Muscle layer of duodenum (tissue), 2 donors: ENCODE data around the gene GARIN5A.
"Not testable (repeated sequence)": the region's sequence is repeated elsewhere in the genome, so short reads cannot be mapped to it uniquely, and the experiment has no call there.

Source experiments
- H3K27ac ChIP-seq: one replicate; pipeline ENCODE4 v1.7.0; 2013; ENCODE audit warnings: mild to moderate bottlenecking, low read length
- H3K27me3 ChIP-seq: one replicate; pipeline ENCODE4 v1.7.0; 2013; ENCODE audit warnings: low read depth, mild to moderate bottlenecking, control low read depth, low read length
- H3K36me3 ChIP-seq, 2 donors: one replicate each; pipeline ENCODE4 v1.7.0; 2013; ENCODE audit warnings: low read length in 2 of 2, control low read depth in 1 of 2, mild to moderate bottlenecking in 1 of 2; ENCODE audit not compliant: insufficient read depth in 2 of 2, control insufficient read depth in 1 of 2
- H3K4me1 ChIP-seq, 2 donors: one replicate each; pipeline ENCODE4 v1.7.0; 2013; ENCODE audit warnings: low read length in 2 of 2, mild to moderate bottlenecking in 2 of 2, control low read depth in 1 of 2, moderate library complexity in 1 of 2; ENCODE audit not compliant: insufficient read depth in 2 of 2, control insufficient read depth in 1 of 2
- H3K4me3 ChIP-seq, 2 donors: one replicate each; pipeline ENCODE4 v1.7.0; 2013; ENCODE audit warnings: low read length in 2 of 2, low read depth in 1 of 2, mild to moderate bottlenecking in 1 of 2
- H3K9me3 ChIP-seq, 2 donors: one replicate each; pipeline ENCODE4 v1.7.0; 2013; ENCODE audit warnings: low read length in 2 of 2, control low read depth in 1 of 2, mild to moderate bottlenecking in 1 of 2; ENCODE audit not compliant: control insufficient read depth in 1 of 2
- donor health status: healthy.

Gene GARIN5A

GRCh38 chr19:50458396-50459066 lies 18.1 kb downstream of the GARIN5A start:
- no peak overlapping the region for H3K4me3 ChIP-seq
- H3K27me3 ChIP-seq = peaks cover 4% of the 10 kb centered on the region
- no peaks in the 10 kb centered on the region for H3K4me1 ChIP-seq
- H3K36me3 ChIP-seq = no peaks in the 10 kb centered on the region
- H3K27ac ChIP-seq = no peak overlapping the region
- no peaks in the 10 kb centered on the region for H3K9me3 ChIP-seq

- H3K27ac ChIP-seq = no peak overlapping the region
- H3K4me3 ChIP-seq = no peak overlapping the region
- H3K27me3 ChIP-seq = peaks cover 4% of the 10 kb centered on the region
- no peaks in the 10 kb centered on the region for H3K36me3 ChIP-seq
- H3K4me1 ChIP-seq = no peaks in the 10 kb centered on the region
- H3K9me3 ChIP-seq = no peaks in the 10 kb centered on the region
Measured at GRCh38 chr19:50457300-50457699, 19.3 kb downstream of the GARIN5A start.

GRCh38 chr19:50455992-50456391 lies 20.7 kb downstream of the GARIN5A start:
- H3K4me1 ChIP-seq = no peaks in the 10 kb centered on the region
- peaks cover 4% of the 10 kb centered on the region for H3K27me3 ChIP-seq
- H3K36me3 ChIP-seq = no peaks in the 10 kb centered on the region
- H3K9me3 ChIP-seq = no peaks in the 10 kb centered on the region
- no peak overlapping the region for H3K27ac ChIP-seq
- H3K4me3 ChIP-seq = no peak overlapping the region

- H3K36me3 ChIP-seq = no peaks in the 10 kb centered on the region
- no peaks in the 10 kb centered on the region for H3K9me3 ChIP-seq
- H3K4me3 ChIP-seq = no peak overlapping the region
- H3K4me1 ChIP-seq = no peaks in the 10 kb centered on the region
- no peak overlapping the region for H3K27ac ChIP-seq
- H3K27me3 ChIP-seq = peaks cover 4% of the 10 kb centered on the region
Measured at GRCh38 chr19:50453243-50453642, 23.4 kb downstream of the GARIN5A start.

- H3K27ac ChIP-seq = no peak overlapping the region
- H3K9me3 ChIP-seq = peaks cover 0 to 4% of the 10 kb centered on the region in 2 donors
- H3K36me3 ChIP-seq = no peaks in the 10 kb centered on the region
- no peaks in the 10 kb centered on the region for H3K4me1 ChIP-seq
- no peaks in the 10 kb centered on the region for H3K27me3 ChIP-seq
- no peak overlapping the region for H3K4me3 ChIP-seq
Measured at GRCh38 chr19:50451223-50451534, 25.5 kb downstream of the GARIN5A start.

- no peak overlapping the region for H3K27ac ChIP-seq
- peaks cover 0 to 4% of the 10 kb centered on the region in 2 donors for H3K9me3 ChIP-seq
- H3K36me3 ChIP-seq = no peaks in the 10 kb centered on the region
- no peaks in the 10 kb centered on the region for H3K27me3 ChIP-seq
- H3K4me3 ChIP-seq = no peak overlapping the region
- no peaks in the 10 kb centered on the region for H3K4me1 ChIP-seq
Measured at GRCh38 chr19:50450369-50451222, 26.1 kb downstream of the GARIN5A start.

- Histone ChIP-seq H3K27me3 (no peaks in the 10 kb centered on the region), H3K27ac (no peak overlapping the region), H3K4me3 (no peak overlapping the region), H3K36me3 (no peaks in the 10 kb centered on the region), H3K4me1 (no peaks in the 10 kb centered on the region), H3K9me3 (peaks cover 0 to 4% of the 10 kb centered on the region in 2 donors)
Measured at GRCh38 chr19:50449236-50449899, 27.3 kb downstream of the GARIN5A start.

GRCh38 chr19:50447750-50448149 lies 28.9 kb downstream of the GARIN5A start:
- Histone ChIP-seq H3K4me1 (no peaks in the 10 kb centered on the region), H3K9me3 (peaks cover 0 to 4% of the 10 kb centered on the region in 2 donors), H3K27ac (no peak overlapping the region), H3K27me3 (no peaks in the 10 kb centered on the region), H3K36me3 (no peaks in the 10 kb centered on the region), H3K4me3 (no peak overlapping the region)

GRCh38 chr19:50447053-50447452 lies 29.6 kb downstream of the GARIN5A start:
- Histone ChIP-seq H3K4me1 (no peaks in the 10 kb centered on the region), H3K27ac (no peak overlapping the region), H3K27me3 (no peaks in the 10 kb centered on the region), H3K4me3 (no peak overlapping the region), H3K9me3 (peaks cover 0 to 4% of the 10 kb centered on the region in 2 donors), H3K36me3 (no peaks in the 10 kb centered on the region)

GRCh38 chr19:50444059-50444458 lies 32.6 kb downstream of the GARIN5A start:
- Histone ChIP-seq H3K4me1 (no peaks in the 10 kb centered on the region), H3K9me3 (peaks cover 0 to 4% of the 10 kb centered on the region in 2 donors), H3K27me3 (no peaks in the 10 kb centered on the region), H3K4me3 (no peak overlapping the region), H3K36me3 (no peaks in the 10 kb centered on the region), H3K27ac (no peak overlapping the region)

GRCh38 chr19:50439130-50439529 lies 37.5 kb downstream of the GARIN5A start:
- H3K4me1 ChIP-seq, H3K27me3 ChIP-seq, H3K27ac ChIP-seq, H3K36me3 ChIP-seq, H3K4me3 ChIP-seq, H3K9me3 ChIP-seq: not testable (repeated sequence)
